H9 (cell line): ENCODE data around the gene THSD7A. TPM values are rescaled to one million over a fixed set of nuclear protein-coding genes. Genes with fewer than 3 reads are reported as not detected.

ENCODE experiments used
- DNase-seq: peaks from one replicate; pipeline ENCODE4 v3.0.0-alpha.2; 2017
- H2AFZ ChIP-seq: one replicate; pipeline ENCODE4 v1.6.1; 2013; ENCODE audit warnings: mild to moderate bottlenecking, low read length, control low read depth, moderate library complexity
- H2AK5ac ChIP-seq: 2 replicates; pipeline ENCODE4 v1.6.1; 2013; ENCODE audit warnings: low read length, control low read depth, mixed read lengths; ENCODE audit not compliant: insufficient read length
- H2BK120ac ChIP-seq: one replicate; pipeline ENCODE4 v1.6.1; 2013; ENCODE audit warnings: low read depth, mild to moderate bottlenecking, low read length, control low read depth, inconsistent platforms; ENCODE audit not compliant: poor library complexity, severe bottlenecking
- H2BK12ac ChIP-seq: 2 replicates; pipeline ENCODE4 v1.6.1; 2013; ENCODE audit warnings: low read length, control low read depth, mixed read lengths, low read depth; ENCODE audit not compliant: insufficient read length
- H2BK15ac ChIP-seq: 2 replicates; pipeline ENCODE4 v1.6.1; 2013; ENCODE audit warnings: low read depth, low read length, control low read depth
- H2BK20ac ChIP-seq: one replicate; pipeline ENCODE4 v1.6.1; 2013; ENCODE audit warnings: low read depth, mild to moderate bottlenecking, low read length, control low read depth, inconsistent platforms; ENCODE audit not compliant: poor library complexity, severe bottlenecking
- H2BK5ac ChIP-seq: 2 replicates; pipeline ENCODE4 v1.6.1; 2013; ENCODE audit warnings: low read length, control low read depth, mixed read lengths; ENCODE audit not compliant: insufficient read length
- H3K14ac ChIP-seq: 2 replicates; pipeline ENCODE4 v1.6.1; 2013; ENCODE audit warnings: low read length, control low read depth; ENCODE audit not compliant: insufficient read depth
- H3K18ac ChIP-seq: 2 replicates; pipeline ENCODE4 v1.6.1; 2013; ENCODE audit warnings: low read depth, mild to moderate bottlenecking, mixed read lengths, low read length, control low read depth; ENCODE audit not compliant: insufficient read length
- H3K23ac ChIP-seq: 2 replicates; pipeline ENCODE4 v1.6.1; 2013; ENCODE audit warnings: low read length, control low read depth, mixed read lengths, low read depth; ENCODE audit not compliant: insufficient read length
- H3K23me2 ChIP-seq: 2 replicates; pipeline ENCODE4 v1.6.1; 2013; ENCODE audit warnings: low read depth, mild to moderate bottlenecking, mixed read lengths, low read length, control low read depth; ENCODE audit not compliant: insufficient read length, poor library complexity, severe bottlenecking
- H3K27ac ChIP-seq: 2 replicates; pipeline ENCODE4 v1.5.1; 2013; ENCODE audit warnings: low read length, control low read depth, mixed read lengths, low read depth; ENCODE audit not compliant: insufficient read length
- H3K27me3 ChIP-seq: 2 replicates; pipeline ENCODE4 v1.6.1; 2013; ENCODE audit warnings: low read length, control low read depth, inconsistent platforms; ENCODE audit not compliant: insufficient read depth
- H3K4ac ChIP-seq: 2 replicates; pipeline ENCODE4 v1.6.1; 2013; ENCODE audit warnings: low read depth, mild to moderate bottlenecking, control low read depth, inconsistent platforms, low read length, moderate library complexity
- H3K4me1 ChIP-seq: 2 replicates; pipeline ENCODE4 v1.6.1; 2013; ENCODE audit warnings: low read length, control low read depth, inconsistent platforms; ENCODE audit not compliant: insufficient read depth
- H3K4me2 ChIP-seq: 2 replicates; pipeline ENCODE4 v1.6.1; 2013; ENCODE audit warnings: low read length, control low read depth, mixed read lengths; ENCODE audit not compliant: insufficient read length, insufficient read depth
- H3K56ac ChIP-seq: 2 replicates; pipeline ENCODE4 v1.6.1; 2013; ENCODE audit warnings: low read depth, mild to moderate bottlenecking, mixed read lengths, low read length, control low read depth; ENCODE audit not compliant: insufficient read length
- H3K79me1 ChIP-seq: 2 replicates; pipeline ENCODE4 v1.6.1; 2013; ENCODE audit warnings: low read depth, mild to moderate bottlenecking, moderate library complexity, low read length, control low read depth, inconsistent platforms; ENCODE audit not compliant: insufficient read depth, poor library complexity, severe bottlenecking
- H3K79me2 ChIP-seq: 2 replicates; pipeline ENCODE4 v1.6.1; 2013; ENCODE audit warnings: low read length, control low read depth, inconsistent platforms; ENCODE audit not compliant: insufficient read depth
- H3K9ac ChIP-seq: 2 replicates; pipeline ENCODE4 v1.6.1; 2013; ENCODE audit warnings: low read length, control low read depth, mixed read lengths; ENCODE audit not compliant: insufficient read length; ENCODE audit errors: extremely low read depth
- H3K9me3 ChIP-seq: one replicate; pipeline ENCODE4 v1.6.1; 2013; ENCODE audit warnings: low read depth, low read length, inconsistent platforms; ENCODE audit not compliant: control insufficient read depth
- H3T11ph ChIP-seq: one replicate; pipeline ENCODE4 v1.6.1; 2013; ENCODE audit warnings: mild to moderate bottlenecking, low read length, control low read depth, inconsistent platforms
- H4K20me1 ChIP-seq: one replicate; pipeline ENCODE4 v1.6.1; 2013; ENCODE audit not compliant: control insufficient read depth, insufficient read length, insufficient read depth
- H4K5ac ChIP-seq: 2 replicates; pipeline ENCODE4 v1.6.1; 2013; ENCODE audit warnings: low read depth, mild to moderate bottlenecking, mixed read lengths, low read length, control low read depth; ENCODE audit not compliant: insufficient read length
- H4K8ac ChIP-seq: replicated peaks from 2 replicates; pipeline ENCODE4 v1.6.1; 2013; ENCODE audit warnings: low read length, control low read depth, mixed read lengths, low read depth; ENCODE audit not compliant: insufficient read length
- H4K91ac ChIP-seq: 2 replicates; pipeline ENCODE4 v1.6.1; 2013; ENCODE audit warnings: low read depth, mild to moderate bottlenecking, moderate library complexity, mixed read lengths, low read length, control low read depth; ENCODE audit not compliant: insufficient read length
- H3K27ac Mint-ChIP-seq, 3 experiments: 2 replicates in 2 of 3; 3 replicates in 1 of 3; pipeline ENCODE4 v1.8.0; 2020 to 2021; ENCODE audit warnings: mixed read lengths in 3 of 3, mild to moderate bottlenecking in 1 of 3, moderate library complexity in 1 of 3
- H3K27me3 Mint-ChIP-seq: 2 replicates; pipeline ENCODE4 v1.8.0; 2021; ENCODE audit warnings: low read depth, mild to moderate bottlenecking, moderate library complexity, mixed read lengths
- H3K36me3 Mint-ChIP-seq, 3 experiments: 2 replicates in 2 of 3; 3 replicates in 1 of 3; pipeline ENCODE4 v1.8.0; 2020 to 2021; ENCODE audit warnings: low read depth in 3 of 3, mixed read lengths in 3 of 3; ENCODE audit not compliant: insufficient read depth in 1 of 3
- H3K4me1 Mint-ChIP-seq, 2 experiments: 2 replicates each; pipeline ENCODE4 v1.8.0; 2020; ENCODE audit warnings: mixed read lengths in 2 of 2
- H3K4me3 Mint-ChIP-seq, 2 experiments: 2 replicates in 1 of 2; 3 replicates in 1 of 2; pipeline ENCODE4 v1.8.0; 2020 to 2021; ENCODE audit warnings: mild to moderate bottlenecking in 2 of 2, mixed read lengths in 2 of 2, moderate library complexity in 1 of 2
- H3K9me3 Mint-ChIP-seq, 2 experiments: 2 replicates in 1 of 2; 3 replicates in 1 of 2; pipeline ENCODE4 v1.8.0; 2020; ENCODE audit warnings: mild to moderate bottlenecking in 2 of 2, mixed read lengths in 2 of 2, moderate library complexity in 1 of 2
- WGBS: extraction: QIAGEN DNeasy Blood & Tissue Kit; methylation state at CpG from one replicate; pipeline ENCODE4 v1.1.7; 2013; ENCODE audit warnings: missing lambda C conversion rate, low lambda C conversion rate, mixed read lengths; ENCODE audit not compliant: insufficient read length; ENCODE audit errors: extremely low coverage; 5-methylcytosine and 5-hydroxymethylcytosine counted together
- total RNA-seq: library from RNA; stranded (reverse); gene quantifications from 2 replicates; pipeline ENCODE4 v1.2.1, GENCODE V29; 2021
- TF ChIP-seq, protein P1 (sequence below): fragments of 200-600 bp; sonication (generic); conservative IDR thresholded peaks from 3 replicates; pipeline ENCODE4 v1.8.0; 2021; ENCODE audit warnings: antibody characterized with exemption, mild to moderate bottlenecking

Gene THSD7A
- total RNA-seq, 1 experiment from 2014 or later = 0.42 TPM

GRCh38 chr7:11412036-11412435, 420.0 kb downstream of the THSD7A start:
- no peak overlapping the region for H3K27ac ChIP-seq
- H2BK5ac ChIP-seq = no peak overlapping the region
- no peak overlapping the region for H3T11ph ChIP-seq
- no peak overlapping the region for H2AFZ ChIP-seq
- no peak overlapping the region for H3K4ac ChIP-seq
- no peak overlapping the region for H4K5ac ChIP-seq
- Mint-ChIP-seq H3K27ac (no peak overlapping the region), H3K36me3 (peaks cover 9 to 11% (median 10%) of the 10 kb centered on the region in 3 experiments), H3K9me3 (peaks cover 9 to 11% of the 10 kb centered on the region in 2 experiments), H3K4me1 (peaks cover 10 to 21% of the 10 kb centered on the region in 2 experiments), H3K4me3 (no peak overlapping the region), H3K27me3 (no peaks in the 10 kb centered on the region)
- H4K20me1 ChIP-seq = no peaks in the 10 kb centered on the region
- no peak overlapping the region for H2BK15ac ChIP-seq
- no peak overlapping the region for H4K8ac ChIP-seq
- H4K91ac ChIP-seq = no peak overlapping the region
- no peak overlapping the region for H3K4me2 ChIP-seq
- no peak for DNase-seq
- no CpG with 5 or more reads among the region's 2 CpGs for WGBS
- H3K9me3 ChIP-seq = no peaks in the 10 kb centered on the region
- no peaks in the 10 kb centered on the region for H3K4me1 ChIP-seq
- H3K79me2 ChIP-seq = no peaks in the 10 kb centered on the region
- no peak overlapping the region for H3K56ac ChIP-seq
- H3K79me1 ChIP-seq = no peaks in the 10 kb centered on the region
- no peak overlapping the region for H2BK12ac ChIP-seq
- no peaks in the 10 kb centered on the region for H3K27me3 ChIP-seq
- H3K23ac ChIP-seq = no peak overlapping the region
- no peak overlapping the region for H3K14ac ChIP-seq
- TF ChIP-seq, protein P1, sequence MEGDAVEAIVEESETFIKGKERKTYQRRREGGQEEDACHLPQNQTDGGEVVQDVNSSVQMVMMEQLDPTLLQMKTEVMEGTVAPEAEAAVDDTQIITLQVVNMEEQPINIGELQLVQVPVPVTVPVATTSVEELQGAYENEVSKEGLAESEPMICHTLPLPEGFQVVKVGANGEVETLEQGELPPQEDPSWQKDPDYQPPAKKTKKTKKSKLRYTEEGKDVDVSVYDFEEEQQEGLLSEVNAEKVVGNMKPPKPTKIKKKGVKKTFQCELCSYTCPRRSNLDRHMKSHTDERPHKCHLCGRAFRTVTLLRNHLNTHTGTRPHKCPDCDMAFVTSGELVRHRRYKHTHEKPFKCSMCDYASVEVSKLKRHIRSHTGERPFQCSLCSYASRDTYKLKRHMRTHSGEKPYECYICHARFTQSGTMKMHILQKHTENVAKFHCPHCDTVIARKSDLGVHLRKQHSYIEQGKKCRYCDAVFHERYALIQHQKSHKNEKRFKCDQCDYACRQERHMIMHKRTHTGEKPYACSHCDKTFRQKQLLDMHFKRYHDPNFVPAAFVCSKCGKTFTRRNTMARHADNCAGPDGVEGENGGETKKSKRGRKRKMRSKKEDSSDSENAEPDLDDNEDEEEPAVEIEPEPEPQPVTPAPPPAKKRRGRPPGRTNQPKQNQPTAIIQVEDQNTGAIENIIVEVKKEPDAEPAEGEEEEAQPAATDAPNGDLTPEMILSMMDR = no peak
- no peak overlapping the region for H2AK5ac ChIP-seq
- H3K18ac ChIP-seq = no peak overlapping the region
- H3K23me2 ChIP-seq = no peaks in the 10 kb centered on the region
- H2BK120ac ChIP-seq = no peak overlapping the region
- no peak overlapping the region for H3K9ac ChIP-seq
- H2BK20ac ChIP-seq = no peak overlapping the region
